Hematopoietic multipotent progenitor cell (in vitro differentiated cells): ENCODE data around the gene LSM6. TPM values are rescaled to one million over a fixed set of nuclear protein-coding genes. Genes with fewer than 3 reads are reported as not detected.

Source experiments
- total RNA-seq: library from RNA; depleted of rRNA; stranded (reverse); fragments of >200 nt; gene quantifications from one replicate; pipeline ENCODE4 v1.2.3, GENCODE V29; 2012

LSM6 gene
- total RNA-seq, 1 donor: 15.3 TPM

Other genes with a start within 250 kb of the LSM6 start
- gene ZNF827, start 236.9 kb upstream of the LSM6 start, total RNA-seq: 20.5 TPM
- not detected for gene REELD1, start 38.8 kb downstream of the LSM6 start, total RNA-seq